NCI-H146 treated with DMSO at 0.1 percent for 48 hours (cell line): ENCODE results near the gene PIBF1.
"Not testable (repeated sequence)": the region's sequence is repeated elsewhere in the genome, so short reads cannot be mapped to it uniquely, and the experiment has no call there.

Source experiments
- DNase-seq: peaks from one replicate; lab custom pipeline; 2025; ENCODE audit not compliant: unreplicated experiment; lab: John Stamatoyannopoulos, UW

PIBF1 gene

DNA sequence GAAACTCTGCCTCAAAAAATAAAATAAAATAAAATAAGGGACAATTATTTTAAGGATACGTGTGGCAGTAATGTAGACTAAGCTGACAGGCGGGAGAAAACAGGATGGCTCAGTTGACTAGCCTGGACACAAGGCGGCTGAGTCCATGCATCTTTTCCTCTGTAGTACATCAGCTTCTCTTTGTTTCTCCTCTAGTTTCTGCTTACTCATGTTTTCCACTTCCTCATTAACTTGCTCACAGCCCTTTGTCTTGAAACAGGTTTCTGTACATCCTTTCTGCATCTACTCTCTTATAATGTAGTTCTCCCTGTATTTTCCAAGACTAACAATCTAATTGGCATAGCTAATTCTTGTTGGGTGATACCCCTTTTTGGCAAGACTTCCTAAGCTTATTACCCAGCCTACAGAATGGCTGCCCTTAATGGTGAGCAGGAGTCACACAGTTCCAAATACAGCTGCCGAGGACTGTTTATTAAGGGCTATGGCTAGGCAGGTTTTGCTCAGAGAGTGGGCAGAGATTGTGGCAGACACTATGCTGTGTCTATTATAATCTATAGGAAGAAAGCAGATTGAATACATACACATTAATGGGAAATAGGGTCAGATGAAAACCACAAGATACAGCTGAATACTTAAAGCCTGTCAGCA, 218.2 kb downstream of the PIBF1 start:
- DNase-seq, result peak; percentile 58

DNA sequence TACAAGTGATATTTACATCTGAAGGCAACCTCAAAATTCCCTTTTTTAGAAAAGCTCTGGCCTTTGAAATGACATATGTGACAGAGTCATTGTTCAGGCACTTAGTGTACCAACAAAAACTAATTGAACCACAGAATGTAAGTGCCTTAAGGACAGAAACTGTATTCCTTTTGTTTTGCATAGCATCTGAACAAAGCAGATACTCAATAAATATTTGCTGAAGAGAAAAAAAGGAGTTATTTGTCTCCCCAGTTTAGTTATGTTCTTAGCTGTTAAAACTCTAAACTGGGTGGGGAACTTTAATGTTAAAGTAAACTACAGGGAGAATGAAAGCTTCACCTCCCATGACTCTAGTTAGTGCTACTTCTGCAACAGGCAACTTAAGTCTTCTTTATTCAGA, 220.0 kb downstream of the PIBF1 start:
- DNase-seq, result no peak

DNA sequence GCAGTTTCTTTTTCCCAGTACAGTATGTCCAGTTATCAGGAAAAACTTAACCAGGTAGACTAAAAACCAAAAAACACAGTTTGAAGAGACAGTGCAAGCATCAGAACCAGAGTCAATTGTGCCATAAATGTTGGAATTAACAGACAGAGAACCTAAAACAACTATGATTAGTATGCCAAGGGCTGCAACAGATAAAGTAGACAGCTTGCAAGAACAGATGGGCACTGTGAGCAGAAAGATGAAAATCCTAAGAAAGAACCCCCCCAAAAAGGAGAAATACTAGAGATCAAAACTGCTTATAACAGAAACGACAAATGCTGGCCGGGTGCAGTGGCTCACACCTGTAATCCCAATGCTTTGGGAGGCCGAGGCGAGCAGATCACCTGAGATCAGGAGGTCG, 229.8 kb downstream of the PIBF1 start:
- no peak for DNase-seq

DNA sequence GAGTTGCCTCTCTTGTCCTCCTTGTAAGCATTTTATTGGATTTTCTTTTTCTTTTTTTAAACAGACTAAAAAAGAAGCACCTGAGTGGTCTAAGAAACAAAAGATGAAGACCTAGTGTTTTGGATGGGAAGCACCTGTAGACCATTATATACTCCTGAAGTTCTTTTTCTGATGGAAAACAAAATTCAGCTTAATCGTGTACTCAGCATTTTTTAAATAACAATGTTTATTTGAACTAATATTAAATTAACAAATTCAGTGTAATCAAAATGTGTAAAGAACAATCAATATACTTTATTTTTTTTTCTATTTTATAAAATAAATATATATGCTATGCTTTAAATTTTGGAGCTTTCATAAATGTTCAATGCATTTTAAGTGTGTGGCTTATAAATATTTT, 233.9 kb downstream of the PIBF1 start:
- DNase-seq, result no peak

DNA sequence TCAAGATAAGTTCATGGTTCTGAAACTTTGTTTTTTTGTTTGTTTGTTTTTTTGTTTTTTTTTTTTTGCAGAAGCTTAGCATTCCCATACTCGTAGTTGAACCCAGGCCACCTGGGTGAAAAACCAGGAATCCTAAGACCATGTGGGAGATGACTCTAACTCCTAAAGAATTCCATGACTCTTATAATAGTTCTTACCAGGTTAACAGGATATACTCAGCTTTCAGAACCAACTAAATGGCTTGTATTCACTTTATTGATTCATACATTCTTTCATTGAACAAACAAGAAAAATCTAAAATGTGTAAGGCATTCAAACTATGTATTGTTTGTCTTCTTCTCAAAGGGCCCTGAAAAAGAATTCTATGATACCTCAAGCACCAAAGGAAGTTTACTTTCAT, 236.4 kb downstream of the PIBF1 start:
- no peak for DNase-seq

DNA sequence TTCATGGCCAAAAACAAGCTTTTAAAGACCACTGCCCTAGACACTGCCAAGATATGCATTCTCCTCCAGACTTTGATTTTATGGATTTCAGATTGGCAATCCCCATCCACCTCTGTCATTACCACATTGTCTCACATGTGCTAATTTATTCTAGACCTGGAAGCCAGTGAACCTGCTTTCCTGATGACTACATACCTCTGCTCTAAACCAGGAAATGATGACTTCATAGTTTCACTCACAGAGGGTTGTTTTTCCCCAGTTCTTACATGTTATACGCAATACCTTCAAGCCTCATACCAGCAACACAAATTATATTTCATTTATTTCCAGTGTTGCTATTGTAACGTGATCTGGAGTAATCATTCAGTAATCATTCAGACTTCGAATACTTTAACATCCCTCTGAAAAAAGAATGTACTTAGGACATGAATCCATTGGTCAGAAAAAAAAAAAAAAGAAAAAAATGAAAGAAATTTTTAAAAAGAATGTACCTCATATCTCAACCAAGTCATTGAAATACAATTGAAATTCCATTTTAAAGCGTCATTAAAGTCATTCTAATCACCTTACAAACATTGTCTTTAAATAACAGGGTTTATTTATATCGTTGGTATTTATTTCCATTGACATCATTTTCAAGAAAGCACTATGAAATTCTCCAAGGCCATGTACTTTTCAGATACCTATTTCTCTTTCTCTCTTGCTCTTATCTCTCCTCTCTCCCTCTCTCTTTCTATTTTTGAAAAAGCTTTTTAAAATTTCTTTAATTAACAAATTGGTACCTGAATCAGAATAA, 243.5 kb downstream of the PIBF1 start:
- DNase-seq, result no peak

DNA sequence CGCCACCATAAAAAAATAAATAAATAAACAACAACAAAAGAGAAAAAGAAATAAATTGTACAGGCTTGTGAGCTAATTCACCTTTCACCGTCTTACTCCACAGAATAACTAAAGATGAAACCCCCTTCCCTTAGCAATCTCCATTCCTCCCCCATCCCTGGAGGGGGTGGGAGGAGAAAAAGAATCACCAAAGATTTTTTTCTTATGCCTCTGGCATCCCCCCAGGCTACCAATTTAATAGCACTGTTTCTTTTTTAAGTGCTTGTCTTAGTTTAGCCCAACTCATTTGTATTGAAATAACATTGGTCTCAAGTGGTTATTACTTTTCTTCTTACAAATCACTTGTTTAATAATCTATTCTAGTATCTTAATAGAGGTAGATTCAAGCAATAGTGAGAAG, 253.0 kb downstream of the PIBF1 start:
- no peak for DNase-seq

DNA sequence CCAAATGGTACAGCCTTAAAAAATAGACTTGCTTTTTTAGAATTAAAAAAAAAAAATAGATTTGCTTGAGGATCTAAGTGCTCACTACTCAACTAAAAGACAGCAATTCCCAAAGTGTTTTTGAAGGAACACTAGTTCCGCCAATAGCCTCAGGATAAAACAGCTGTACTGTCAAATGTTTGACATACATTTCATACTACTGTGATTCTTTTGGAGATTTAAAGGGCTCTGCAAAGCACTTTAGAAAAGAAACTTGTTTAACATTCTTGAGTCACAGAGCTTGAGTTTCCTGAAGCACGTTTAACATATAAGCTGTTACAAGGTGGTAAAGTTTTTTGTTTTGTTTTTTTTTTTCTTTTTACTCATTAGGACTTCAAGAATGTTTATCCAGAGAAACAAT, 253.7 kb downstream of the PIBF1 start:
- no peak for DNase-seq

DNA sequence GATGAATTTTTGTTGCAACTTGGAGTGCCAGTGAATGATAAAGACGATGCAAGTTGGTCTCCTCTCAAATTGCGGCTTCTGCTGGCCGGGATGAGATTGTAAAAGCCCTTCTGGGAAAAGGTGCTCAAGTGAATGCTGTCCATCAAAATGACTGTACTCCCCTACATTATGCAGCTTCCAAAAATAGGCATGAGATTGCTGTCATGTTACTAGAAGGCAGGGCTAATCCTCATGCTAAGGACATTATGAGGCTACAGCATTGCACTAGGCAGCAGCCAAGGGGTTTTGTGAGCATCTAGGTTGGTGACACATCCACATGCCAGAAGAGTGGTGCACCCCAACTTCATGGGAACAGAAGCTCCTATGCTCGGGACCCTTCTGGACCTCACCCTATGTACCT, 254.6 kb downstream of the PIBF1 start:
- no peak for DNase-seq

DNA sequence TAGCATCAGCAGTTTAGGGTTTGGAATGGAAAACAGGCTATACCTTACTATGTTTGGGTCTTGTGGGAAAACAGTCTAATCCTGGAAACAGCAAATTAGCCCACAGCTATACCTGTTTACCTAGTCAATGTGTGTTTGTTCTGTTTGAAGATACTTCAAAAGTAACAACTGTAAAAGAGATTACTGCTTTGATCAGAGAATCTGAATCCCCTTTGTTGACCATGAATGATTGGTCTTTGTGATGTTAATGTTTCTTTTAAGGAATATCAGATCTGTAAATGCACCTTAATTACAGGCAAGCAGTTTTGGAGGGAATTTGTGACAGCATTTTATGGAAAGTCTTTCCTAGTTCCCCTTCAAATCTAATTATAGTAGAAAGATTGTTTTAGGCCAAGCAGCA, 256.1 kb downstream of the PIBF1 start:
- DNase-seq, result peak; percentile 54

DNA sequence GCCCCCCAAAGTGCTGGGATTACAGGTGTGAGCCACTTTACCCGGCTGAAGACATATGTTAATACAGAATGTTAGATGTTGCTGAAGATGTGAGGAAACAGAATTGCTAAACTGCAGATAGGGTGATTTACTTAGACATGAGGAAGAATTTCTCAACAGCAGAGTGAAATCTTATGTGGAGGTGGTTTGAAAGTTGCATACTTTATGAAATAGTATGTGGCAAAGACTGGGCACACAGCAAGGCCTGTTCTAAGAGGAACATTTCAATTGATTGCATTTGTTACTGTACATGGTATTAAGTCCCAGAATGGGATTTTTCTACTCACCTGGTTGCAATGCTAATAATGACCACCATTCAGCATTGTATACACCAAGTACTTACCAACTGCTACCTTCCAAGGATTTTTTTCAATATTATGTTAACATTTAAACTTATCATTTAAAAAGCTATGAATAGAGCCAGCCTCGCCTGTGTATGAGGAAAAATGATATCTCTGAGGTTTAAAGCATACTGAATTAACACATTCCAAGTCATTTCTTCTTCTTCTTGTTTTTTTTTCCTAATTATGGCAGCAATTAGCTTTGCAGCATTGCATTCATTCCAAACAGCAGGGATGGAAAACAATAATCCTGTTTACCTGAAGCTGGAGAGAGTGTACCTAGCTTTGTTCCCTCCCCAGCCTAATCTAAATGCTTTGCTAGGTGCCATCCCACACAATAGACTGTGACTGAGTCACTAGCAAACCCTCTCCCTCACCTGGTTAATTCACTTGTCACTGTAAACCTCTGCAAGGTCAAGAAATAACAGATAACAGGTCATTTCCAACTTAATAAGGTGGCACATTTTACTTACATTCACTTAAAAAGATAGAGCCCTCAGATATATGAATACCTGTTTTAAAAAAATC, 257.5 kb downstream of the PIBF1 start:
- peak; percentile 87 for DNase-seq

DNA sequence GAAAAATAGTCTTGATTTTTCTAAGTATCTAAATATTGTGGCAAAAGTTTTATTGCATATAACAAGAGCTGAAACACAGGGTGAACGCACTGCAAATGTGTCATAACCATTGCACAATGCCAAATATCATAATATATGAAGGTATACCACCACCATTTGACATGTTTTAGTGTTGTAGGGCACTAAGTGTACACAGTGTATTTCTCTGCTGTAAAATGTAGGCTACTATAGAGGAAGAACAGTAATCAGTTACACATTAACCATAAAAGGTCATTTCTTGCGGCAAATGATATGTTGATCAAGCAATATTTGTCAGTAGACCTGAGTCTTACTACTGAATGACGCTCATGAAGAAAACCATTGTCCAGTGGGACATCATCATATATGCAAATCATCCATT, 258.6 kb downstream of the PIBF1 start:
- no peak for DNase-seq

DNA sequence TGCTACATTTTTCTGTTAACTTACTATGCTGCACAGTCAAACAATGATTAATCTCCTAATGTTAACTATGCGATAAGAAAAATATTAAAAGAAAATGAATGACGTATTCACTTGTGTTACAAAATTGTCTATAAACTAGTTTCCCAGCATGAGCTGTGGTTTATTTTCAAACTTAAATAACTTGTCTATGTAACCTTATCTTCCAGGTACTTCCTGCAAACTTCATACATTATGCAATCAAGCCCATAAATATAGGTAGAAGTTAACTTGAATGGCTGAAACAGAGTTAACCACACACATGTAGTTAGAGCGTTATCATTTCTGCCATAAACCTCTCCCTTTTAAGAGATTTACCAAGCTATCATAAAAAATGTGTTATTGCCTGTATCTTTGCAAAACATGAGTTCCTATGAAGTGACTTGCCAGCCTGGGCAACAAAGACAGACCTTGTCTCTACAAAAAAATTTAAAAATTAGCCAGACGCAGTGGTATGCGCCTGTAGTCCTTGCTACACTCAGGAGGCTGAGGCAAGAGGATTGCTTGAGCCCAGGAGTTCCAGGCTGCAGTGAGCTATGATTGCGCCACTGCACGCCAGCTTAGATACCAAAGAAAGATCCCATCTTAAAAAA, 259.1 kb downstream of the PIBF1 start:
- DNase-seq, result no peak

DNA sequence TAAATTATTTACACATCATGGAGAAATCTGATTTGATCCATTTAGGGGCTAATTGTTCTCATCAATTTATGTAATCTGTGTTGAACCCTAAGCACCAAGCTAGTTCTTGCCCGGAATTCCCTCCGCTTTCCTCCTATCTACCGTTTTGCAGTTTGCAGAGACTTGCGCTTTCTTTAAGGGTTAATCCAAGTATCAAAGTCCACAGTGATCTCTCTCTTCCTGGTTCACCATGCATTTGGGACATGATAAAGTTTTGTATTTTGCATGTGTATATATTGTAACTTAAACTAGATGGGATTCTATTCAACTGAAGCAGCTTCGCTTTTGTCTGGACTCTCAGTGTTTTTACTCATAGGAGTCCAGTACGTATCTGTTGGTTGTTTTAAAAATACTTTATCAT, 263.1 kb downstream of the PIBF1 start:
- no peak for DNase-seq

DNA sequence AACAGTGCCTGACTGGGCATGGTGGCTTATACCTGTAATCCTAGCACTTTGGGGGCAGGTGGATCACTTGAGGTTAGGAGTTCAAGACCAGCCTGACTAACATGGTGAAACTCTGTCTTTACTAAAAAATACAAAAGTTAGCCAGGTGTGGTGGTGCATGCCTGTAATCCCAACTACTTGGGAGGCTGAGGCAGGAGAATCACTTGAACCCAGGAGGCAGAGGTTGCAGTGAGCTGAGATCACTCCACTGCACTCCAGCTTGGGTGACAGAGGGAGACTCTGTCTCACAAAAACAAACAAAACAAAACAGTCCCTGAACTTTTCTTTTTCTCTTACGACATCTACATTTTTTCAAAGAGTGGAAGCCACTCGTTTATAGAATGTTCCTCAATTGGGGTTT, 266.7 kb downstream of the PIBF1 start:
- DNase-seq, result not testable (repeated sequence)

DNA sequence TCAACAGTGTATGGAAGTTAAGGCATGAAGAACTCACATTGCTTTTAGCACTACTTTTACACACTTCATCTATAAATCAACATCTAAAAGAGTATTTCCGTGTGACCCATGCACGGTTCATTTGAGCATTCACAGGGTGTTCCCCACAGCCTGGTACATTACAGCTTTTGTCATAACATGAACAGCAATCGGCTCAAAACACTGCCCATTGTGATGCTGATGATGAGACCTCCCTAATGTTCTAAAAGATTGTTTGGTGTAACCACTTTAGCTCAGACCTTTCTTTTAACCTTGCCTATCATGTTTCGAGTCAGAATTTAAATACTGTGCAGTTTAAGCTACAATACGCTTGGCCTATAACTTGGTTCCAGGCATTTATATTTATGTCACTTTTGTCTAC, 272.8 kb downstream of the PIBF1 start:
- no peak for DNase-seq

DNA sequence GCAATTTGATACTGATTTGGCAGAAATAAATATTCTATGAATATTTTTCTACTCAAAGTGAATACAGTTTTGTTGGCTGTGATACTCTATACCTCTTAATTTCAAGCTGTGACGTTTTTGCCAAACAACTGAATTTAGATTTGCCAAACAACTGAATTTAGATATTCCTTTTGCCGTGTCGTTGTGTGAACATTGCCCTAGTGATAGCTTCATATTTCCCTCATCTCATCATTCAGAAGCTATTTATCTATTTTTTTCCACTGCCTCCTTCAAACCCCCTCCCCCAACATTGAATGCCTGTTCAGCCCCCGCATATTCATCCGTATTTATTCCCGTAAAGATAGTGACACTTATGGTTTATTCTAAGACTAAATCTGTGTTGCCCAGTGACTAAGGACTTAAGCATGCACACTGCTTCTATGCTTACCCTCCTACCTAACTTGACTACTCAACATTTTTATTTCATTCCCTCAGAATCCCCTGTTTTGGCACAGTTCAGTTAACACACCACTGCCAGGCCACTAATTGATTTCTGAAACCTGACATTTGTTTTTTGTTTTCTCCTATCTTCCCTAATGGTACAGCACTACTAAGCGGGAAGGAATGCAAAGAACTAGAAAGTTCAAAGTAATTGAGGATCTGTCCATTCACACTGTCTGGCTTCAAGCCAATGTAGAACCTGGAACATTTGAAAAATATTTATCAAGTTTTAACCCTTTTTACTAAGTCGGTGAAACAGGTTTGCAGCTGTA, 274.1 kb downstream of the PIBF1 start:
- DNase-seq, result no peak

DNA sequence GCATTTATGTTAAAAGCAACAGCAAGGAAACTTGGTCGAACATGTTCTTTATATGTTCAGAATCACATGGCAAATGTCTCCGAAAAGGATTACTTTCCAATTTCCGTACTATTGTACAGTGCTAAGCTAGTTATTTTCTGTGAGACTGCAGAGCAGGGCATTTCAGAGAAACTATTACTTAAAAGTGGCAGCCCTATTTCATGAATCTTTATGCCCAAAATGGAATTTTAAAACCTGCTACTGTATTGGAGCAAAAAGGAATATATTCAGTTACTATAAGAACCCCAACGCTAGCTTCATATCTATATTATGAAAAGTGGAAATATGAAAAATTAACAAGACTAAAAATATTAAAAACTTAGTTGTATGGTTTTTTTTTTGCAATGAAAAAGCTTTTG, 274.6 kb downstream of the PIBF1 start:
- DNase-seq, result no peak

DNA sequence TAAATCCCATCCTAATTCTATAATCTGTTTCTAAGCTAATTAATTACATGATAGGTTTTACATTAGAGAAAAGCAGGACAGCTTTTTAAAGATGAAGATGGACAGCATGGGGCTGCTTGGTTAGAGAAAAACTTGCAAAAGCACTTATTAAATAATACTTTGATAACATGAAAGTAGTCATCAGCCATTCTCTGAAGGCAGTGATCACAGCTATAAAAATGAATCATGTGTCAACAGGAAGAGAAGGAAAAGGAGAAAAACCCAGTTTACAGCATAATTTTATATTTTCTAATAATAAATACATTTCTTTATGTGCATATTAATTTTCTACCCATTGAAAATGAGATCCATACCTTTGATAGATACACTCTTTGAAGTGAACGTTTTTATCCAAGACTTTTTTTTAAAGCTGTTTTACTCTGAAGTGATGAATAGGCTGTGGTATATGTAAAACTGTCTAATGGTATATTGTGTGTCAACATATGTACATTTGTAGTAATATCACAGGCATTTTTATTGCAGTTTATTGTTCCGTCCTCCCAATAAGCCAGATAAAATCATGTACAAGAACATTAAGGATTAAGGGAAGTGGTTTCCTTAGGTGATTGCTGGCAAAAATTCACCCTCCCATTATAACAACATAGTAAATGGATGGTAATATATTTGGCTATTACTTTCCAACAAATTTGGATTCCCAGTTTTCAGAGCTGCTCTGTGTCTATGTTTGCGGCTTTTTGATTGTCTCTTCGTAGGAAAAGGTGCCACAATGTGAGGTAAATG, 275.5 kb downstream of the PIBF1 start:
- no peak for DNase-seq

DNA sequence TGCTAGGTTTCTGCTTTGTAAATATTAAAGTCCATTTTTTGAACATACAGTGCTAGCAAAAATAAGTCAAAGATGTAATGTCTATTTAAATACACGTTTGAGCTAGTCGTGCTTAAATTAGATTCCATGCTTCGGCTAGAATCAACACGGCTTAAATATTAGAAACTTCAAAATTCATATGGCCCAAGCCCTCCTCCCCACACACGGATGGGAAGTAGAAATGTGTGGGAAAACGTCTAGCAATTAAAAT, 276.1 kb downstream of the PIBF1 start:
- no peak for DNase-seq
